DOHH2 (cell line): ENCODE results near the gene ATP2B2.

Experiments used
- H3F3A ChIP-seq: fragments of 200-600 bp; sonication (generic), shearing (Covaris generic); 2 replicates; pipeline ENCODE4 v1.6.0; 2016; ENCODE audit warnings: antibody characterized with exemption, mild to moderate bottlenecking; ENCODE audit not compliant: control insufficient read depth, insufficient read depth
- H3K27ac ChIP-seq: fragments of 200-600 bp; sonication (generic); 2 replicates; pipeline ENCODE4 v1.5.1; 2014; ENCODE audit warnings: low read depth, mild to moderate bottlenecking, low read length, moderate library complexity
- H3K27me3 ChIP-seq: fragments of 200-600 bp; sonication (generic); 2 replicates; pipeline ENCODE4 v1.6.1; 2014; ENCODE audit warnings: mild to moderate bottlenecking, low read length, mixed read lengths; ENCODE audit not compliant: control insufficient read depth
- H3K36me3 ChIP-seq: fragments of 200-600 bp; sonication (generic); 2 replicates; pipeline ENCODE4 v1.6.1; 2014; ENCODE audit warnings: mild to moderate bottlenecking, low read length, moderate library complexity, mixed read lengths; ENCODE audit not compliant: control insufficient read depth
- H3K4me1 ChIP-seq: fragments of 200-600 bp; sonication (generic); 2 replicates; pipeline ENCODE4 v1.6.1; 2014; ENCODE audit warnings: mild to moderate bottlenecking, low read length, mixed read lengths; ENCODE audit not compliant: control insufficient read depth
- H3K4me2 ChIP-seq: fragments of 200-600 bp; sonication (generic); 2 replicates; pipeline ENCODE4 v1.6.0; 2014; ENCODE audit warnings: mild to moderate bottlenecking, low read length, moderate library complexity
- H3K4me3 ChIP-seq: fragments of 200-600 bp; sonication (generic); 2 replicates; pipeline ENCODE4 v1.5.1; 2014; ENCODE audit warnings: mild to moderate bottlenecking, low read length, mixed read lengths
- H3K79me2 ChIP-seq: fragments of 200-600 bp; sonication (generic); 2 replicates; pipeline ENCODE4 v1.6.1; 2014; ENCODE audit warnings: mild to moderate bottlenecking, low read length, mixed read lengths; ENCODE audit not compliant: control insufficient read depth
- H3K9me2 ChIP-seq: fragments of 200-600 bp; sonication (generic); replicated peaks from 2 replicates; pipeline ENCODE4 v1.6.1; 2014; ENCODE audit warnings: mild to moderate bottlenecking, low read length, mixed read lengths; ENCODE audit not compliant: control insufficient read depth
- H3K9me3 ChIP-seq: fragments of 200-600 bp; sonication (generic); 2 replicates; pipeline ENCODE4 v1.6.1; 2014; ENCODE audit warnings: antibody characterized with exemption, low read length, mixed read lengths; ENCODE audit not compliant: control insufficient read depth, insufficient read depth
- H4K20me1 ChIP-seq: fragments of 200-600 bp; sonication (generic); 2 replicates; pipeline ENCODE4 v1.6.0; 2014; ENCODE audit warnings: low read depth, mild to moderate bottlenecking, antibody characterized with exemption, low read length, moderate library complexity; ENCODE audit not compliant: control insufficient read depth, insufficient read depth
- EZH2phosphoT487 ChIP-seq: fragments of 200-600 bp; sonication (generic); IDR thresholded peaks from 2 replicates; pipeline ENCODE4 v1.6.1; 2017; ENCODE audit warnings: borderline replicate concordance, mild to moderate bottlenecking, antibody characterized with exemption, low read length, moderate library complexity, mixed read lengths
- TF ChIP-seq, protein P1 (sequence below): fragments of 200-600 bp; sonication (generic); IDR thresholded peaks from one replicate; pipeline ENCODE4 v1.5.1; 2014; ENCODE audit warnings: antibody characterized with exemption, mild to moderate bottlenecking, low read depth, low read length; ENCODE audit not compliant: poor library complexity, severe bottlenecking

The ATP2B2 gene

DNA sequence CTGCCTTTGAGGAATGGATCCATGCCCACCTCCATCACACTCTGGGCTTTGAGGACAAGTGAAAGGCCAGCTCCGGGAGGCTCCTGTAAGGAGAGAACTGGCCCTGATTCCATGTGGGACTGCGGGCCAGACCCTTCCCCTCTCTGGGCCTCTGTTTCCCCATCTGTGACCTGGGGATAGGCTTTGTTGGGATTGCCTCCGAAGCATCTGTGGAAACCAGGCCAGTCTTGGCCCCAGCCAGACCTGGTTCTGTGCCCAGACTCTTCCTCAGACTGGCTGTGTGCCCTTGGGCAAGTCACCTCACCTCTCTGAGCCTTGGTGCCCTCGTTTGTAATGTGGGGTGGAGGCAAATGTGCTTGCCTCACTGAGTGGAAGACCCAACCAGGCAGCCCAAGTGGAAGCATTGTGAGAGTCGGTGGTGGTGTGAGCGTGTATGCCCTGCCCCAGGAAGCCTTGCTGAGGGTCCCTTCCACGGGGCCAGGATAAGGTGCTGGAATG, 163.4 kb downstream of the ATP2B2 start:
- H3F3A ChIP-seq = no peaks in the 10 kb centered on the region
- no peak overlapping the region for H3K4me3 ChIP-seq
- no peaks in the 10 kb centered on the region for H3K9me2 ChIP-seq
- no peaks in the 10 kb centered on the region for H3K27me3 ChIP-seq
- H3K4me1 ChIP-seq = no peaks in the 10 kb centered on the region
- no peaks in the 10 kb centered on the region for H4K20me1 ChIP-seq
- no peaks in the 10 kb centered on the region for H3K79me2 ChIP-seq
- H3K4me2 ChIP-seq = no peak overlapping the region
- TF ChIP-seq, protein P1, sequence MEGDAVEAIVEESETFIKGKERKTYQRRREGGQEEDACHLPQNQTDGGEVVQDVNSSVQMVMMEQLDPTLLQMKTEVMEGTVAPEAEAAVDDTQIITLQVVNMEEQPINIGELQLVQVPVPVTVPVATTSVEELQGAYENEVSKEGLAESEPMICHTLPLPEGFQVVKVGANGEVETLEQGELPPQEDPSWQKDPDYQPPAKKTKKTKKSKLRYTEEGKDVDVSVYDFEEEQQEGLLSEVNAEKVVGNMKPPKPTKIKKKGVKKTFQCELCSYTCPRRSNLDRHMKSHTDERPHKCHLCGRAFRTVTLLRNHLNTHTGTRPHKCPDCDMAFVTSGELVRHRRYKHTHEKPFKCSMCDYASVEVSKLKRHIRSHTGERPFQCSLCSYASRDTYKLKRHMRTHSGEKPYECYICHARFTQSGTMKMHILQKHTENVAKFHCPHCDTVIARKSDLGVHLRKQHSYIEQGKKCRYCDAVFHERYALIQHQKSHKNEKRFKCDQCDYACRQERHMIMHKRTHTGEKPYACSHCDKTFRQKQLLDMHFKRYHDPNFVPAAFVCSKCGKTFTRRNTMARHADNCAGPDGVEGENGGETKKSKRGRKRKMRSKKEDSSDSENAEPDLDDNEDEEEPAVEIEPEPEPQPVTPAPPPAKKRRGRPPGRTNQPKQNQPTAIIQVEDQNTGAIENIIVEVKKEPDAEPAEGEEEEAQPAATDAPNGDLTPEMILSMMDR = no peak
- no peak for TF ChIP-seq EZH2phosphoT487
- no peaks in the 10 kb centered on the region for H3K36me3 ChIP-seq
- no peaks in the 10 kb centered on the region for H3K9me3 ChIP-seq
- no peak overlapping the region for H3K27ac ChIP-seq

DNA sequence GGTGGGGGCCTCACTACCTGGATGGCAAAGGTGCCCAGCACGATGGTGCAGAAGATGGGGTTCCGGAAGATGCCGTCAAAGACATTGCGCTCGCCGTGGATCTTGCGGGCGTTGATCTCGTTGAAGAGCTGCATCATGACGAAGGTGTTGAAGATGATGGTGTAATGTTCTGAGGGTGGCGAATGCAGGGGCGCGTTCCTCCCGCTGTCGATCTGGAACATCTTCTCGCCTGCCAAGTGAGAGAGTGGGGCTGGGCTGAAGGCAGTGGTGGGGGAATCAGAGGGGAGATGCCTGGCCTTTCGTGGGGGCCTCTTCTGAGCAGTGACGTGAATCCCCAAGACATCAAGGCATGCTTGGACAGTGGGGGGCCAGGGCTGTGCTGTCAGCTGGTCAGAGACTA, 164.9 kb downstream of the ATP2B2 start:
- H3K4me3 ChIP-seq = no peak overlapping the region
- H3K4me2 ChIP-seq = no peak overlapping the region
- H3K79me2 ChIP-seq = no peaks in the 10 kb centered on the region
- no peak overlapping the region for H3K27ac ChIP-seq
- no peaks in the 10 kb centered on the region for H3K36me3 ChIP-seq
- no peaks in the 10 kb centered on the region for H3F3A ChIP-seq
- no peaks in the 10 kb centered on the region for H3K27me3 ChIP-seq
- H3K9me3 ChIP-seq = no peaks in the 10 kb centered on the region
- TF ChIP-seq, protein P1 = no peak
- TF ChIP-seq EZH2phosphoT487 = no peak
- no peaks in the 10 kb centered on the region for H3K9me2 ChIP-seq
- no peaks in the 10 kb centered on the region for H4K20me1 ChIP-seq
- no peaks in the 10 kb centered on the region for H3K4me1 ChIP-seq

DNA sequence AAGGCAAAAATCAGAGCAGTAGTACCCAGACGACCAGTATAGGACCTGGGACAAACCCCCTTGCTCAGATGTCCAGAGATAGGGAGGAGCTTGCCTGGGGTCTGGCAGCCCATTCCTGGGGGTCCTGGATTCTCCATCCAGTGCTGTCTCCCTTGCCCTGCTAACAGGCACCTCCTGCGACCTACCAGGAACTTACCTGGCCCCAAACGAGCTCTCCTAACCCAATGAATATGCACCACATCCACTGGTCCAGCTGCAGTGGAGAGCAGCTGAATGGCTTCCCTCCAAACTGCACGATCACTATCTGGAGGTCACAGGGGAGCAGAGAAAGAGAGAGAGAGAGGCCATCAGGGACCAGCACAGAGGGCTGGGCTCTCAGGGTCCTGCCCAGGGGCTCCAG, 165.3 kb downstream of the ATP2B2 start:
- H3K4me2 ChIP-seq = no peak overlapping the region
- no peaks in the 10 kb centered on the region for H3K79me2 ChIP-seq
- H4K20me1 ChIP-seq = no peaks in the 10 kb centered on the region
- no peaks in the 10 kb centered on the region for H3K36me3 ChIP-seq
- H3F3A ChIP-seq = no peaks in the 10 kb centered on the region
- H3K4me1 ChIP-seq = peaks cover 3% of the 10 kb centered on the region; the same call in 1 of the 2 replicates
- H3K27ac ChIP-seq = no peak overlapping the region
- no peaks in the 10 kb centered on the region for H3K9me3 ChIP-seq
- H3K4me3 ChIP-seq = no peak overlapping the region
- H3K9me2 ChIP-seq = no peaks in the 10 kb centered on the region
- TF ChIP-seq, protein P1 = no peak
- TF ChIP-seq EZH2phosphoT487 = no peak
- H3K27me3 ChIP-seq = no peaks in the 10 kb centered on the region
